T-helper 1 cell treated with Interleukin-12 subunit alpha and Interleukin-12 subunit beta and Interleukin-4 antibody, amounts not matched to agents 30 μg/mL and 1 μg/mL, for 36 hours (primary cell): ENCODE results near the gene OR2T27.
"Not testable (repeated sequence)": the region's sequence is repeated elsewhere in the genome, so short reads cannot be mapped to it uniquely, and the experiment has no call there.

ENCODE experiments used
- H3K27ac Mint-ChIP-seq: one replicate; pipeline ENCODE4 v1.8.0; 2021; ENCODE audit warnings: mild to moderate bottlenecking, mixed read lengths
- H3K27me3 Mint-ChIP-seq: one replicate; pipeline ENCODE4 v1.8.0; 2021; ENCODE audit warnings: low read depth, mixed read lengths
- H3K36me3 Mint-ChIP-seq: one replicate; pipeline ENCODE4 v1.8.0; 2021; ENCODE audit warnings: low read depth, mixed read lengths
- H3K4me1 Mint-ChIP-seq: one replicate; pipeline ENCODE4 v1.8.0; 2021; ENCODE audit warnings: low read depth, mixed read lengths
- H3K4me3 Mint-ChIP-seq: one replicate; pipeline ENCODE4 v1.8.0; 2021; ENCODE audit warnings: mild to moderate bottlenecking, moderate library complexity, mixed read lengths
- H3K9me3 Mint-ChIP-seq: one replicate; pipeline ENCODE4 v1.8.0; 2021; ENCODE audit warnings: mixed read lengths

OR2T27 gene

DNA sequence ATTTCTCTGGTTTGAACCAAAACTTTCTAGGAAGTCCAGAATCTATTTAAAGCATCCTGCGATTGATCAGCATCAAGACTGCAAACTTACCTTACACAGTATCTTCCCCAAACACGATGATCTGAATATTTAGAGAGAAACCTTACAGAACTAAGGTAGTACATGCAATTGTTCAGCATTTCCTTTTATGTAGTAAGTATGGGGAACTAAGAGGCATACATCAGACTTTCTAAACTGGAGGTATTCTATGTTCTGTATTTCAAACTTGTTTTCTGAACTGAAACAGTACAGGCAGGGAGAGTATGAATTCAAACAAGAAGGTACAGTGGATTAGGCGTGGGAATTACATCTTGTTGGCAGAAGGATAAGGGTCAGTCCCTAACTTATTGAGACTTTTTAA lies at the start of gene OR2T27:
Gene OR2T27 (minus strand): TSS at position 175 of the 400 bp plus-strand sequence. CDS start 4,644 bp downstream, outside the sequence.
- H3K9me3 Mint-ChIP-seq, H3K4me1 Mint-ChIP-seq, H3K4me3 Mint-ChIP-seq, H3K27me3 Mint-ChIP-seq, H3K36me3 Mint-ChIP-seq, H3K27ac Mint-ChIP-seq: not testable (repeated sequence)

- H3K4me1 Mint-ChIP-seq: no peaks in the 10 kb centered on the region
- no peak overlapping the region for H3K4me3 Mint-ChIP-seq
- no peak overlapping the region for H3K27ac Mint-ChIP-seq
- no peaks in the 10 kb centered on the region for H3K9me3 Mint-ChIP-seq
- no peaks in the 10 kb centered on the region for H3K27me3 Mint-ChIP-seq
- H3K36me3 Mint-ChIP-seq: no peaks in the 10 kb centered on the region
Measured at GRCh38 chr1:248704606-248705005, 49.3 kb upstream of the OR2T27 start.

GRCh38 chr1:248703674-248704073 lies 48.3 kb upstream of the OR2T27 start:
- no peaks in the 10 kb centered on the region for H3K9me3 Mint-ChIP-seq
- H3K4me3 Mint-ChIP-seq: no peak overlapping the region
- no peak overlapping the region for H3K27ac Mint-ChIP-seq
- H3K36me3 Mint-ChIP-seq: no peaks in the 10 kb centered on the region
- no peaks in the 10 kb centered on the region for H3K27me3 Mint-ChIP-seq
- no peaks in the 10 kb centered on the region for H3K4me1 Mint-ChIP-seq

GRCh38 chr1:248702714-248703113 lies 47.4 kb upstream of the OR2T27 start, which contains the start of gene OR14I1:
Gene OR14I1 (minus strand): TSS chr1:248702766.
- H3K4me1 Mint-ChIP-seq: no peaks in the 10 kb centered on the region
- H3K27ac Mint-ChIP-seq: no peak within 1 kb of the TSS
- no peaks in the 10 kb centered on the region for H3K9me3 Mint-ChIP-seq
- no peaks in the 10 kb centered on the region for H3K27me3 Mint-ChIP-seq
- no peaks in the 10 kb centered on the region for H3K36me3 Mint-ChIP-seq
- no peak within 1 kb of the TSS for H3K4me3 Mint-ChIP-seq

- Mint-ChIP-seq H3K4me3 (no peak overlapping the region), H3K27me3 (no peaks in the 10 kb centered on the region), H3K36me3 (no peaks in the 10 kb centered on the region), H3K9me3 (no peaks in the 10 kb centered on the region), H3K27ac (no peak overlapping the region), H3K4me1 (no peaks in the 10 kb centered on the region)
Measured at GRCh38 chr1:248699099-248699498, 43.8 kb upstream of the OR2T27 start.

GRCh38 chr1:248697907-248698306 lies 42.6 kb upstream of the OR2T27 start:
- no peak overlapping the region for H3K27ac Mint-ChIP-seq
- no peaks in the 10 kb centered on the region for H3K4me1 Mint-ChIP-seq
- no peaks in the 10 kb centered on the region for H3K27me3 Mint-ChIP-seq
- H3K9me3 Mint-ChIP-seq: no peaks in the 10 kb centered on the region
- no peaks in the 10 kb centered on the region for H3K36me3 Mint-ChIP-seq
- no peak overlapping the region for H3K4me3 Mint-ChIP-seq

- Mint-ChIP-seq H3K9me3 (peaks cover 5% of the 10 kb centered on the region), H3K4me1 (no peaks in the 10 kb centered on the region), H3K27me3 (no peaks in the 10 kb centered on the region), H3K36me3 (no peaks in the 10 kb centered on the region), H3K4me3 (no peak overlapping the region), H3K27ac (no peak overlapping the region)
Measured at GRCh38 chr1:248696774-248697173, 41.4 kb upstream of the OR2T27 start.

DNA sequence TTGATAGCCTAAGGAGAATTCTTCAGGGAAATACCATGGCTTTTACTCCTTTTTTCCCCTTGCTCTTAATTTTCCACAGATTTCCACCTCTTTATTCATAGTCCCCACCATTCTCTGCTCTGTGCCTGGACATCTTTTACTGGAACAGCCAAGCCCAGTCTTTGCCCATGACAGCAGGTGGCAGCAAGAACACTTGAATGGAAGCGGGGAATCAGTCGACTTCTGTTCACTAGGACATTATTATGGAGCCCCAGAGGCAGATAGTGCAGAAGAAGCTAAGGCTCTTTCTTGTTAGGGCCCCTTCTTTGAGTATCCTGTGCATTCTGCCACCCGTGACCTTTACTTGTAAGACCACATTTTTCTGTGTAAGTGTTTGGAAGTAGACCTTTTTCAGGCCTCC lies 40.9 kb upstream of the OR2T27 start:
- Mint-ChIP-seq H3K36me3 (no peaks in the 10 kb centered on the region), H3K27me3 (no peaks in the 10 kb centered on the region), H3K4me1 (no peaks in the 10 kb centered on the region), H3K9me3 (peaks cover 5% of the 10 kb centered on the region), H3K27ac (no peak overlapping the region), H3K4me3 (no peak overlapping the region)

DNA sequence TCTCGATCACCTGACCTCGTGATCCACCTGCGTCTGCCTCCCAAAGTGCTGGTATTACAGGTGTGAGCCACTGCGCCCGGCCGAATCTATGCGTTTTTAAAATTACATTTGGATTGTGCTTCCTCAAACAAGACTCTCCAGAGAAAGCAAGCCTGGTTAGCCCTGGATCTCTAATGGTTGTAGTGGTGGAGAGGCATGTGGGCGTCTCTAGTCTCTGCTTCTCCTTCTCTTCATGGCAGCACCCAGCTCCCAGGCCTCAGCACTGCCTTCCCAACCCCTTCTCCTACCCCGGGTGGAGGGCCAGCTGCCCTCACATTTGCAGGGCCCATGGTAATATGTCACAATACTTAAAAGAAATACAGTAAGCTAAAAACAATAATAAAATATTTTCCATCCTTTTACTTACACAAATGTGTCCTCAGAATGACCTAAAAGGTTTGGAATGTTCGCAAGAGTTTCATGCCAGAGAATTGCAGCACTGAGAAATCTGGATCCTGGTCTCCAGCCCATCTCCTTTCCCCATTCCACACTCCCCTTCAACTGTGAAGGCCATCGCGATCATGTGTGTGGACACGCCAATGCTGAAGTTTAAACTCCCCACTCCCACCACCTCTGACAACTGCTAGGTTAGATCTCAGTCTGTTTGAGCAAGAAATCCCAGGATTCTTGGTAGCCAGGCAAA lies 40.3 kb upstream of the OR2T27 start:
- Mint-ChIP-seq H3K27ac (no peak overlapping the region), H3K27me3 (no peaks in the 10 kb centered on the region), H3K4me1 (no peaks in the 10 kb centered on the region), H3K9me3 (peaks cover 5% of the 10 kb centered on the region), H3K36me3 (no peaks in the 10 kb centered on the region), H3K4me3 (no peak overlapping the region)

- peaks cover 11% of the 10 kb centered on the region for H3K9me3 Mint-ChIP-seq
- peaks cover 3% of the 10 kb centered on the region for H3K4me1 Mint-ChIP-seq
- H3K4me3 Mint-ChIP-seq: no peak overlapping the region
- no peaks in the 10 kb centered on the region for H3K36me3 Mint-ChIP-seq
- H3K27ac Mint-ChIP-seq: no peak overlapping the region
- no peaks in the 10 kb centered on the region for H3K27me3 Mint-ChIP-seq
Measured at GRCh38 chr1:248691567-248692155, 36.3 kb upstream of the OR2T27 start.

- H3K27ac Mint-ChIP-seq: no peak overlapping the region
- no peak overlapping the region for H3K4me3 Mint-ChIP-seq
- peaks cover 3% of the 10 kb centered on the region for H3K27me3 Mint-ChIP-seq
- peaks cover 3% of the 10 kb centered on the region for H3K4me1 Mint-ChIP-seq
- H3K9me3 Mint-ChIP-seq: peaks cover 11% of the 10 kb centered on the region
- no peaks in the 10 kb centered on the region for H3K36me3 Mint-ChIP-seq
Measured at GRCh38 chr1:248688527-248689298, 33.4 kb upstream of the OR2T27 start.

DNA sequence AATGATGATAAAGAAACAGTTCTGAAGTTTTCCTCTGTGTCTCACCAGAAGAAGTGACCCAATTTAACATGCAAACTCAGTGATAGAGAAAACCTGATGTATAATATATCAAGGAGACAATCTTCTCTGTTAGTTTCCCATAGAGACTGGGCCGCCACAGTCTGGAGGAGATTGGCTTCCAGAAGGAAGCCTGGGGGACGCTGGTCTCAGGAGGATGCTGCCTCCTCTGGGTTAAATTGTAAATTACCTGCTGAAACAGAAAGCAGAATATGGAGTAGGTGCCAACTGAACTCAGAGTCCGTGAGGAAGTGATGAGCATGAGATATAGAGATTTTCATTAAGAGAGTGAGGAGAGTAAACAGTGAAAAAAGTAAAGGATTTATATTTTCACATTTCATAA lies 31.5 kb upstream of the OR2T27 start:
- H3K36me3 Mint-ChIP-seq: no peaks in the 10 kb centered on the region
- H3K4me1 Mint-ChIP-seq: peaks cover 3% of the 10 kb centered on the region
- no peak overlapping the region for H3K4me3 Mint-ChIP-seq
- no peak overlapping the region for H3K27ac Mint-ChIP-seq
- peaks cover 4% of the 10 kb centered on the region for H3K27me3 Mint-ChIP-seq
- peaks cover 5% of the 10 kb centered on the region for H3K9me3 Mint-ChIP-seq

DNA sequence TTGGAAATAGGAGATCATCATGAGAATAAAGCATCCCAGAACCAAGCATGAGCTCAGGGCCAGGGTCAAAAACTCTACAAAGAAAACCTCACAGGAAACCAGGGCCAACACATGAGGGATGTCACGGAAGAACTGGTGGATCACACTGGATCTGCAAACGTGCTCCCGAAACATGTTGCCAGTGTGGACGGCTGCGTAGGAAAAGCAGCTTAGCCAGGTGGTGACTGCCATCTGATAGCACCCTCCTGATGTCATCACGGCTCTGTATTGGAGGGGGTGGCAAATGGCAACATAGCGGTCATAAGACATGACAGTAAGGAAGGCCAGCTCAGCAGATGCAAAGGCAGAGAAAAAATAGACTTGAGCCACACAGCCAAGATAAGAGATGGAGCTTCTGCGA lies 26.3 kb upstream of the OR2T27 start:
- Mint-ChIP-seq H3K27me3 (peaks cover 4% of the 10 kb centered on the region), H3K4me1 (no peaks in the 10 kb centered on the region), H3K36me3 (no peaks in the 10 kb centered on the region), H3K4me3 (no peak overlapping the region), H3K27ac (no peak overlapping the region), H3K9me3 (no peaks in the 10 kb centered on the region)

DNA sequence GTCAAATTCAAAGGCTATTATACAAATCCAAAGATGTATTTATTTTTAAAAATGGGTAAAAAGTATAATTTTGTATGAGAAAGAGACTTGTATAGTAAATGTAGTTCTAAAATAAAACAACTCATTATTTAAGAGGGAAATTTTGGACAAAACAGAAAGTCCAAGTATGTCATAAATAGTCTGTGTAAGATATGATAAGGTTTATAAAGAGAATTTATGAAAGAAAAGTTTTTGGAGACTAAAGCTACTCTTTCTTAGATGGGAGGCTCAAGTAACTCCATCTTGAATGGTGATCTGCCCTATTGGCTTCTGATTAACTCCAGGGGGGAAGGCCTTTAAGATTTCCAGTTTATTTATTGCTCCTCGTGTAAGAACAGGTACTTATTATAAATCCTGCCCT lies 14.7 kb upstream of the OR2T27 start:
- Mint-ChIP-seq H3K9me3 (peaks cover 14% of the 10 kb centered on the region), H3K4me1 (no peaks in the 10 kb centered on the region), H3K4me3 (no peak overlapping the region), H3K27me3 (no peaks in the 10 kb centered on the region), H3K27ac (no peak overlapping the region), H3K36me3 (no peaks in the 10 kb centered on the region)
